ENCODE data around the gene SERINC2. TPM values are rescaled to one million over a fixed set of nuclear protein-coding genes. Genes with fewer than 3 reads are reported as not detected.
A peak's percentile ranks its signal among the peaks of the same experiment; 100 is the strongest.

SERINC2 gene
- total RNA-seq, 1 experiment from 2014 or later: 67.7 TPM

DNA sequence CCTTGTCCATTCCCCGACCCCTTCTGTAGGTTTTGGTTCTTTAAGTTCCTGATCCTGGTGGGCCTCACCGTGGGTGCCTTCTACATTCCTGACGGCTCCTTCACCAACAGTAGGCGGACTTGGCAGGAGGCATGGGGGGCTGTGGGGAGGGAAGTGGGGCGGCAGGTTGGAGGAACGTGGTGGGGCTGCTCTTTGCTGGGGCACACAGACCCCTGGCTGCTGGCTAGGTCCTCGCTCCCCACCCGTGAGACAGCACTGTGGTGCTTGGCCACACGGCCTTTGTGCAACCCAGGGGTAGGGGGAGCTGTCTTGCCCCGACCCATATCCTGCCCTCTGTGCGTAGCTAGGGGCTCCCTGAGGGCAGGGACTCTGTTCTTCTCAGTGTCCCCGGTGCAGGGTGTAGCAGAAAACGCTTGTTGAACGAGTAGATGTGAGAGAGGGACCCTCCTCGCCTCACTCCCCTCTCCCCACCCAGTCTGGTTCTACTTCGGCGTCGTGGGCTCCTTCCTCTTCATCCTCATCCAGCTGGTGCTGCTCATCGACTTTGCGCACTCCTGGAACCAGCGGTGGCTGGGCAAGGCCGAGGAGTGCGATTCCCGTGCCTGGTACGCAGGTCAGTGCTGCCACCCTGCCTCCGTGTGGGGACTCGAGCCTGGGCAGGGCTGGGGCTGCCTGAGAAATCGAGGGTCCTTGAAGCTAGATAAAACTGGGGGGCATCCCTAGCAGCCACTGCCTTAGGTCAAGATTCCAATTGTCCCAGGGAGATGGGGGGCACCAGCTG is 12.5 kb downstream of the SERINC2 start:
- DNase-seq: no peak
- H3K36me3 Mint-ChIP-seq (ENCODE audit: insufficient read depth, unreplicated experiment): peaks cover 20% of the 10 kb centered on the region
- TF ChIP-seq, protein P1, sequence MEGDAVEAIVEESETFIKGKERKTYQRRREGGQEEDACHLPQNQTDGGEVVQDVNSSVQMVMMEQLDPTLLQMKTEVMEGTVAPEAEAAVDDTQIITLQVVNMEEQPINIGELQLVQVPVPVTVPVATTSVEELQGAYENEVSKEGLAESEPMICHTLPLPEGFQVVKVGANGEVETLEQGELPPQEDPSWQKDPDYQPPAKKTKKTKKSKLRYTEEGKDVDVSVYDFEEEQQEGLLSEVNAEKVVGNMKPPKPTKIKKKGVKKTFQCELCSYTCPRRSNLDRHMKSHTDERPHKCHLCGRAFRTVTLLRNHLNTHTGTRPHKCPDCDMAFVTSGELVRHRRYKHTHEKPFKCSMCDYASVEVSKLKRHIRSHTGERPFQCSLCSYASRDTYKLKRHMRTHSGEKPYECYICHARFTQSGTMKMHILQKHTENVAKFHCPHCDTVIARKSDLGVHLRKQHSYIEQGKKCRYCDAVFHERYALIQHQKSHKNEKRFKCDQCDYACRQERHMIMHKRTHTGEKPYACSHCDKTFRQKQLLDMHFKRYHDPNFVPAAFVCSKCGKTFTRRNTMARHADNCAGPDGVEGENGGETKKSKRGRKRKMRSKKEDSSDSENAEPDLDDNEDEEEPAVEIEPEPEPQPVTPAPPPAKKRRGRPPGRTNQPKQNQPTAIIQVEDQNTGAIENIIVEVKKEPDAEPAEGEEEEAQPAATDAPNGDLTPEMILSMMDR (IDR thresholded peaks at IDR 0.05; ENCODE audit: unreplicated experiment): no peak
- peaks cover 33% of the 10 kb centered on the region for H3K4me1 Mint-ChIP-seq (ENCODE audit: low read depth, unreplicated experiment)
- BruUV-seq (replicated peaks): TSS peak; percentile 59
- no peaks in the 10 kb centered on the region for H3K9me3 Mint-ChIP-seq (ENCODE audit: low read depth, unreplicated experiment)
- no peaks in the 10 kb centered on the region for H3K27me3 Mint-ChIP-seq (ENCODE audit: unreplicated experiment)
- CTCF ChIA-PET: interaction anchor here (1.4 kb wide), 1 partner anchor 124 kb away, joined by 5 read pairs; no protein-coding TSS in a partner anchor
- H3K27ac Mint-ChIP-seq (ENCODE audit: unreplicated experiment): no peak overlapping the region
- intact Hi-C loops (cut with micrococcal nuclease; ENCODE audit: unreplicated experiment): no loop called here
- no peak overlapping the region for H3K4me3 Mint-ChIP-seq (ENCODE audit: low read depth, unreplicated experiment)

DNA sequence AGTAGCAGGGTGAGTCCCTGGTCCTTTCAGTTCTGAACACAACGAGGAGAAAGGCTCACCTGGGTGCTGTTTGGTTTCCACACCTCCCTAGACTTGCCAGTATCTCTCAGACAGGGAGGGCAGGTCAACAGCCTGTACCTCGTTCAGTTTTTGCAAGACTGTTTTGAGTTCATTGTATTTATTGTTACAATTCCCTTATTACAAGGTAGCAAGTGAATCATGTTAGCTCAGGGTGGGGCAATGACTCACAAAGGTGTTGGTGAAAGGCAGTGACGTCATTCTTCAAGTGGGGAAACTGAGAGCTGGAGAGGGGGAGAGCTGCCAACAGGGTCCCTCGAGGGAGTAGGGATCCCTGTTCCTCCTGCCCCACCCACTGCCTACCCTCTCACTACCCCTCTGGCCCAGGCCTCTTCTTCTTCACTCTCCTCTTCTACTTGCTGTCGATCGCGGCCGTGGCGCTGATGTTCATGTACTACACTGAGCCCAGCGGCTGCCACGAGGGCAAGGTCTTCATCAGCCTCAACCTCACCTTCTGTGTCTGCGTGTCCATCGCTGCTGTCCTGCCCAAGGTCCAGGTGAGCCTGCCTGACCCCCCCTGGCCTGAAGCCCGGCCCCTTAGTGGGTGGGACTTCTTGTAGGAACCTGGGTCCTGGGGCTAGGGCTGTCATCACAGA is 13.4 kb downstream of the SERINC2 start:
- H3K27ac Mint-ChIP-seq (ENCODE audit: unreplicated experiment): peak overlapping the region; percentile 2
- intact Hi-C loops (cut with micrococcal nuclease; ENCODE audit: unreplicated experiment): no loop called here
- no peaks in the 10 kb centered on the region for H3K9me3 Mint-ChIP-seq (ENCODE audit: low read depth, unreplicated experiment)
- TF ChIP-seq, protein P1 (IDR thresholded peaks at IDR 0.05; ENCODE audit: unreplicated experiment): no peak
- peaks cover 20% of the 10 kb centered on the region for H3K36me3 Mint-ChIP-seq (ENCODE audit: insufficient read depth, unreplicated experiment)
- BruUV-seq (replicated peaks): no TSS peak
- no peak overlapping the region for H3K4me3 Mint-ChIP-seq (ENCODE audit: low read depth, unreplicated experiment)
- DNase-seq: peak; percentile 33
- no peaks in the 10 kb centered on the region for H3K27me3 Mint-ChIP-seq (ENCODE audit: unreplicated experiment)
- CTCF ChIA-PET: interaction anchor here (1.4 kb wide), 1 partner anchor 123 kb away, joined by 5 read pairs; no protein-coding TSS in a partner anchor
- peaks cover 28% of the 10 kb centered on the region for H3K4me1 Mint-ChIP-seq (ENCODE audit: low read depth, unreplicated experiment)

DNA sequence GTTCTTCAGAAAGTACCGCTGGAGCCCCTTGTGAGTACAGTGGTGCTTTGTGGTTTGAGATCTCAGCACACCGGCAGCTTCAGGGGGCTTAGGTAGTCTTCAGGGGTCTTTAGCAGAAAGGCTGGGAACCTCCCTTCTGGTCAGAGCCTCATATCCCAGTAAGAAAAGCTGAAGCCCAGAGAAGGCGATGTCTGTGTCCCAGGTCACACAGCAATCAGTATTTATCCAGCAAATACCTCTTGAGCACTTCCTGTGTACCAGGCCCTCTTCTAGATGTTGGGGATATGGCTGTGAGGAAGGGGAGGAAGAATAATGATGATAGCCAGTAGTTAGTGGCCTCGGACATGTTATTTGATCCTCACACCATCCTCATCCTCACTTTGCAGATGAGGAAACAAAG is 14.3 kb downstream of the SERINC2 start:
- intact Hi-C loops (cut with micrococcal nuclease; ENCODE audit: unreplicated experiment): no loop called here
- DNase-seq: no peak
- no TSS peak for BruUV-seq (replicated peaks)
- peaks cover 18% of the 10 kb centered on the region for H3K4me1 Mint-ChIP-seq (ENCODE audit: low read depth, unreplicated experiment)
- CTCF ChIA-PET: no interaction called here
- peaks cover 19% of the 10 kb centered on the region for H3K36me3 Mint-ChIP-seq (ENCODE audit: insufficient read depth, unreplicated experiment)
- H3K27me3 Mint-ChIP-seq (ENCODE audit: unreplicated experiment): no peaks in the 10 kb centered on the region
- H3K27ac Mint-ChIP-seq (ENCODE audit: unreplicated experiment): no peak overlapping the region
- no peaks in the 10 kb centered on the region for H3K9me3 Mint-ChIP-seq (ENCODE audit: low read depth, unreplicated experiment)
- no peak overlapping the region for H3K4me3 Mint-ChIP-seq (ENCODE audit: low read depth, unreplicated experiment)
- TF ChIP-seq, protein P1 (IDR thresholded peaks at IDR 0.05; ENCODE audit: unreplicated experiment): no peak

DNA sequence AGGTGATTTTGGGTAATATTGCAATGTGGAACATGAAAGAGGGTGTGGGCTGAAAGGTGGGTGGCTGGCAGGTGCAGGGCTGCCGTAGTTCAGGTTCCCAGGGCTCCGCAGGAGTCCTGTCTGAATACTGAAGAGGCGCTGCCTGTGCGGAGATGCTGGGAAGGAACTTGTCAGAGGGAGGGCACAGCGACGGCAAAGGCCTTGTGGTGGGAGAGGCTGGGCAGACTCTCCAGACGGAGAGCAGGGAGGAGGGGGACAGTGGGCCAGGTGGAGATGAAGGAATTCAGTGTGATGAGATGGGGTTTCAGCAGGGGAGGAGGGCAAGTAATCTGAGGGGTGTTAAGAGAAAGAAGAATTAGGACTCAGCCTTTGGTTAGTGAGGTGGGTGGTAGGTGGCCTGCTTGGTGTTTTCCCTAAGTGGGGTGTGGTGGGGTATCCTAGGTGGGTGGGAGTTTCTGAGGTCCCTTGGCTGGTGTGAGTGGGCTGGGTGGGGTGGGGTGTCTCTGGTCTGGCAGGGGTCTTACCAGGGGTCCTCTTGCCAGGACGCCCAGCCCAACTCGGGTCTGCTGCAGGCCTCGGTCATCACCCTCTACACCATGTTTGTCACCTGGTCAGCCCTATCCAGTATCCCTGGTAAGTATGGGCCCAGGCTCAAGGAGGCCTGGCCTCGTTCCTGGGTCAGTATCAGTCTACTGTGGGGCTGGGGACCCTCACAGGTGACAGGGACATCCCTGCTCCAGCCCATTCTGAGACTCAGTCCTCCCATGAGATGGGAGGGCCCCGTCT is 15.6 kb downstream of the SERINC2 start:
- BruUV-seq (replicated peaks): no TSS peak
- Mint-ChIP-seq H3K27me3 (ENCODE audit: unreplicated experiment) (no peaks in the 10 kb centered on the region), H3K4me1 (ENCODE audit: low read depth, unreplicated experiment) (peaks cover 9% of the 10 kb centered on the region), H3K36me3 (ENCODE audit: insufficient read depth, unreplicated experiment) (peaks cover 11% of the 10 kb centered on the region), H3K4me3 (ENCODE audit: low read depth, unreplicated experiment) (no peak overlapping the region), H3K9me3 (ENCODE audit: low read depth, unreplicated experiment) (no peaks in the 10 kb centered on the region), H3K27ac (ENCODE audit: unreplicated experiment) (peak overlapping the region; percentile 11)
- CTCF ChIA-PET: no interaction called here
- no peak for DNase-seq
- intact Hi-C loops (cut with micrococcal nuclease; ENCODE audit: unreplicated experiment): no loop called here
- TF ChIP-seq, protein P1 (IDR thresholded peaks at IDR 0.05; ENCODE audit: unreplicated experiment): no peak
